OCI-LY7 (cell line): ENCODE data around the gene TAOK2.

Experiments used
- EZH2phosphoT487 ChIP-seq: fragments of 200-600 bp; sonication (generic); IDR thresholded peaks from 2 replicates; pipeline ENCODE4 v1.6.1; 2018; ENCODE audit warnings: low read depth, borderline replicate concordance, mild to moderate bottlenecking, mixed run types, antibody characterized with exemption, low read length, moderate library complexity, mixed read lengths
- TF ChIP-seq, protein P1 (sequence below): fragments of 200-600 bp; sonication (generic); conservative IDR thresholded peaks from 2 replicates; pipeline ENCODE4 v1.5.1; 2014; ENCODE audit warnings: mild to moderate bottlenecking, antibody characterized with exemption, low read length, moderate library complexity, mixed read lengths

- TF ChIP-seq, protein P1, sequence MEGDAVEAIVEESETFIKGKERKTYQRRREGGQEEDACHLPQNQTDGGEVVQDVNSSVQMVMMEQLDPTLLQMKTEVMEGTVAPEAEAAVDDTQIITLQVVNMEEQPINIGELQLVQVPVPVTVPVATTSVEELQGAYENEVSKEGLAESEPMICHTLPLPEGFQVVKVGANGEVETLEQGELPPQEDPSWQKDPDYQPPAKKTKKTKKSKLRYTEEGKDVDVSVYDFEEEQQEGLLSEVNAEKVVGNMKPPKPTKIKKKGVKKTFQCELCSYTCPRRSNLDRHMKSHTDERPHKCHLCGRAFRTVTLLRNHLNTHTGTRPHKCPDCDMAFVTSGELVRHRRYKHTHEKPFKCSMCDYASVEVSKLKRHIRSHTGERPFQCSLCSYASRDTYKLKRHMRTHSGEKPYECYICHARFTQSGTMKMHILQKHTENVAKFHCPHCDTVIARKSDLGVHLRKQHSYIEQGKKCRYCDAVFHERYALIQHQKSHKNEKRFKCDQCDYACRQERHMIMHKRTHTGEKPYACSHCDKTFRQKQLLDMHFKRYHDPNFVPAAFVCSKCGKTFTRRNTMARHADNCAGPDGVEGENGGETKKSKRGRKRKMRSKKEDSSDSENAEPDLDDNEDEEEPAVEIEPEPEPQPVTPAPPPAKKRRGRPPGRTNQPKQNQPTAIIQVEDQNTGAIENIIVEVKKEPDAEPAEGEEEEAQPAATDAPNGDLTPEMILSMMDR = no peak
- no peak for TF ChIP-seq EZH2phosphoT487
These were observed 51.9 kb downstream of the TAOK2 start for GRCh38 chr16:30025574-30025973.
